Skeletal muscle satellite cell (primary cell): Measurements from ENCODE around the gene KCNQ1.

ENCODE experiments used
- H3K27me3 ChIP-seq: 2 replicates; pipeline ENCODE4 v1.7.0; 2013; ENCODE audit warnings: low read length; ENCODE audit not compliant: control insufficient read depth, insufficient read depth
- H3K36me3 ChIP-seq: 2 replicates; pipeline ENCODE4 v1.7.0; 2013; ENCODE audit warnings: mild to moderate bottlenecking, control low read depth, low read length; ENCODE audit not compliant: insufficient read depth
- H3K4me1 ChIP-seq: 2 replicates; pipeline ENCODE4 v1.7.0; 2013; ENCODE audit warnings: low read length; ENCODE audit not compliant: control insufficient read depth, insufficient read depth
- H3K4me2 ChIP-seq: 2 replicates; pipeline ENCODE4 v1.7.0; 2013; ENCODE audit warnings: mild to moderate bottlenecking, low read length
- H3K4me3 ChIP-seq: 2 replicates; pipeline ENCODE4 v1.7.0; 2013; ENCODE audit warnings: low read length
- H3K9ac ChIP-seq: 2 replicates; pipeline ENCODE4 v1.7.0; 2013; ENCODE audit warnings: mild to moderate bottlenecking, low read depth, low read length, moderate library complexity
- H3K9me3 ChIP-seq: replicated peaks from 2 replicates; pipeline ENCODE4 v1.7.0; 2013; ENCODE audit warnings: mild to moderate bottlenecking, control low read depth, low read length

The KCNQ1 gene

DNA sequence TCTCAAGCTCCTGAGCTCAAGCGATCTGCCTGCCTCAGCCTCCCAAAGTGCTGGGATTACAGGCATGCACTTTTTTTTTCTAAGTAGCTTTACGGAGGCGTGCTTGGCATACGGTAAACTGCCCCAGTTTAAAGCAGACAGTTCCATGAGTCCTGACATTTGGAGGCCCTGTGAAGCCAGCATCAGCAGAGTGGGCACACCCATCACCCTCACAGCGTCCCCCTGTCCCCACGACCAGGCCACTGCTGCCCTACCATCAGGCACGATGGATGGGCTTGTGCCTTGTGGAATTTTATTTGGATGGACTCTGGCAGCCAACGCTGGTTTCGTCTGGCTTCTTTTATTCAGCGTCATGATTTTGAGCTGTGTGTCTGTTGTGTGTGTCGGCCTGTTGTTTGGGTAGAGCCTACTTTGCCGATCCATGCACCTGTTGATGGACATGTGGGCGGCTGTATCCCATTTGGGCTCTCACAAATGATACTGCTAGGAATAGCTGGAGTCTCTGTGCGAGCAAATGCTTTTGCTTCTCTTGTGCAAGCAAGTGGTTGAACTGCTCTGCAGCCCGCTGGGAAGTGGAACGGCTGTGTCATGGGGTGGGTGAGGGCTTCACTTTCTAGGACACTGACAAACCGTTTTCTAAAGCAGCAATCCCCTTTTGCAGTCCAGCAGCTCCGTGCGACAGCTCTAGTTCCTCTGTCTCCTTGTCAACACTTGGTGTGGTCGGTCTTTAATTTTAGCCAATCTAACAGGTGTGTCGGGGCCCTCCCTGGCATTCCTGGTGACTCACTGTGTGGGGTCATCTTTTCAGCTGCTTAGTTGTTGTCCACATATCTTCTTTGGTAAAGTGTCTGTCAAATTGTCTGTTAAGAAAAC lies 23.8 kb downstream of the KCNQ1 start:
- no peaks in the 10 kb centered on the region for H3K4me1 ChIP-seq
- no peaks in the 10 kb centered on the region for H3K36me3 ChIP-seq
- peaks cover 12% of the 10 kb centered on the region for H3K27me3 ChIP-seq
- no peak overlapping the region for H3K4me2 ChIP-seq
- no peak overlapping the region for H3K9ac ChIP-seq
- no peak overlapping the region for H3K4me3 ChIP-seq
- no peaks in the 10 kb centered on the region for H3K9me3 ChIP-seq

- no peaks in the 10 kb centered on the region for H3K36me3 ChIP-seq
- H3K9ac ChIP-seq: no peak overlapping the region
- no peak overlapping the region for H3K4me2 ChIP-seq
- no peaks in the 10 kb centered on the region for H3K9me3 ChIP-seq
- no peak overlapping the region for H3K4me3 ChIP-seq
- H3K4me1 ChIP-seq: no peaks in the 10 kb centered on the region
- H3K27me3 ChIP-seq: peaks cover 17% of the 10 kb centered on the region
These were observed 25.7 kb downstream of the KCNQ1 start for GRCh38 chr11:2470495-2470894.

DNA sequence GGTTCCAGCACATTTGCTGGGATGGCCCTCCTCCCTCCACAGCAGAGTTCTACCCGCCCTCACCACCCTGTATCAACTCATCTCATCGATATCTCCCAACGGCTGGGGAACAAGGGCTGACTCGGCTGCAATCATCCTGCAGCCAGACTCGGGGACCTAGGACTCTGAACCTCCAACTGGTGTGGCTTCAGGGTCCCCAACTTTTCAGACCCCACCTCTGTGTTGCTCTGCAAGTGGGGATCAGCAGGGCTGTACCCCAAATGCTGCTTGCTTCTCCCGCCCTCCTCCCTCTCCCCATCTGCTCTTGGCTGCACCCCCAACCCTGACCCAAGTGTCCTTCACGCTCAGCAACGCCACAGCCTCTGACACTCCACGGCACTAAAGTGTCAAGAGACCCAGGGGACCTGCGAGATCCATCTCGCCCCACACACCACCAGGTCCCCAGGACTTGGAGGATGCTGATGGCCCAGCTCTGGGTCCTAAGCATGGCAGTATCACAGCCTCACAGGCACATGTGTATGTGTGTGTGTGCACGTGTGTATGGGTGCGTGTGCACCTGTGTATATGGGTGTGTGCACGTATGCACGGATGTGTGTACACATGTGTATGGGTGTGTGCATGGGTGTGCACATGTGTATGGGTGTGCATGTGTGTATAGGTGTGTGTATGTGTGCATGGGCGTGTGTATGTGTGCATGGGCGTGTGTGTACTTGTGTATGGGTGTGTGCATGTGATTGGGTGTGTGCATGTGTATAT lies 26.4 kb downstream of the KCNQ1 start:
- Histone ChIP-seq H3K4me3 (no peak overlapping the region), H3K27me3 (peaks cover 23% of the 10 kb centered on the region)

DNA sequence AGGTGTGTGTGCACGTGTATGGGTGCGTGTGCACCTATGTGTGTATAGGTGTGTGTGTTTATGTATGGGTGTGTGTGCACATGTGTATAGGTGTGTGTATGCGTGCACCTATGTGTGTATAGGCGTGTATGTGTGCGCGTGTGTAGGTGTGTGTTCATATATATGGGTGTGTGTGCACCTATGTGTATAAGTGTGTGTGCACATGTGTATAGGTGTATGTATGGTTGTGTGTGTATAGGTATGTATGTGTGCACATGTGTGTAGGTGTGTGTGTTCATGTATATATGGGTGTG lies 26.9 kb downstream of the KCNQ1 start:
- no peak overlapping the region for H3K4me2 ChIP-seq
- peaks cover 23% of the 10 kb centered on the region for H3K27me3 ChIP-seq
- H3K36me3 ChIP-seq: no peaks in the 10 kb centered on the region
- no peak overlapping the region for H3K9ac ChIP-seq
- no peaks in the 10 kb centered on the region for H3K4me1 ChIP-seq
- no peaks in the 10 kb centered on the region for H3K9me3 ChIP-seq
- H3K4me3 ChIP-seq: no peak overlapping the region

More for the DNA sequence above, 26.4 kb downstream of the KCNQ1 start:
- Histone ChIP-seq H3K9me3 (no peaks in the 10 kb centered on the region), H3K9ac (no peak overlapping the region), H3K4me1 (no peaks in the 10 kb centered on the region), H3K36me3 (no peaks in the 10 kb centered on the region), H3K4me2 (no peak overlapping the region)

DNA sequence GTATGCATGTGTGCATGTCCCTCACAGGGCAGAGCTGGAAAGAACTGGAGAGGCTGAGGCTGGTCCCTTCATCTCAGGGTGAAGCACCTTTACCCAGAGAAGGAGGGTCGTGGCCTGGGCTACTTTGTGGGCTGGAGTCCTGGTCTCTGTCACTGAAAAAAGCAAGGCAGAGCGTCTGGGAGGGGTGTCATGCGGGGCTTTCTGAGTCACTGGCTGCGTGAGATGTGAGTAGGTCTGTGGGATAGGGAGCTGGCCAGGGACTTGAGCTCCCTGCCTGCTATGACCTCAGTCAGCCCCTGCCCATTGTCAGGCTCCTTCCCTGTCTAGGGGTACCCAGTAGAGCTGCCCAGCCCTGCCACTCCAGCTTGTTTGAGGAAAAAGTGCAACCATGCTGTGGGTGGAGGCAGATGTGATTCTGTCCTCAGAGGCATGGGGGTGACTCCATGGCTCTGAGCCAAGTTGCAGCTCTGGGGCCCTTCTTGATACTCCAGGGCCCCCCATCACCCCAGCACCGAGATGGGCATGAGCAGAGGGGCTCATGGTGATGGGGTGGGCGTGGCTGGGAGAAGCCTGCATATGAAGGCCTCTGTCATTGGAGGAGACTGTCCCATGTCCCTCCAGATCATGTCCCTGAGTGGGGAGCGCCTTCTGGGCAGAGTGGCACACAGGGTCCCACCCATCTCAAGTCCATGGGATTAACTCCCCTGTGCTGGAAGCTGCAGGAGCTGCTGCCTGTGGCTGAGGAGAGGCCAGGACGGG lies 27.8 kb downstream of the KCNQ1 start:
- H3K9ac ChIP-seq: no peak overlapping the region
- no peak overlapping the region for H3K4me2 ChIP-seq
- no peaks in the 10 kb centered on the region for H3K4me1 ChIP-seq
- peaks cover 31% of the 10 kb centered on the region for H3K27me3 ChIP-seq
- no peaks in the 10 kb centered on the region for H3K9me3 ChIP-seq
- no peaks in the 10 kb centered on the region for H3K36me3 ChIP-seq
- H3K4me3 ChIP-seq: no peak overlapping the region

DNA sequence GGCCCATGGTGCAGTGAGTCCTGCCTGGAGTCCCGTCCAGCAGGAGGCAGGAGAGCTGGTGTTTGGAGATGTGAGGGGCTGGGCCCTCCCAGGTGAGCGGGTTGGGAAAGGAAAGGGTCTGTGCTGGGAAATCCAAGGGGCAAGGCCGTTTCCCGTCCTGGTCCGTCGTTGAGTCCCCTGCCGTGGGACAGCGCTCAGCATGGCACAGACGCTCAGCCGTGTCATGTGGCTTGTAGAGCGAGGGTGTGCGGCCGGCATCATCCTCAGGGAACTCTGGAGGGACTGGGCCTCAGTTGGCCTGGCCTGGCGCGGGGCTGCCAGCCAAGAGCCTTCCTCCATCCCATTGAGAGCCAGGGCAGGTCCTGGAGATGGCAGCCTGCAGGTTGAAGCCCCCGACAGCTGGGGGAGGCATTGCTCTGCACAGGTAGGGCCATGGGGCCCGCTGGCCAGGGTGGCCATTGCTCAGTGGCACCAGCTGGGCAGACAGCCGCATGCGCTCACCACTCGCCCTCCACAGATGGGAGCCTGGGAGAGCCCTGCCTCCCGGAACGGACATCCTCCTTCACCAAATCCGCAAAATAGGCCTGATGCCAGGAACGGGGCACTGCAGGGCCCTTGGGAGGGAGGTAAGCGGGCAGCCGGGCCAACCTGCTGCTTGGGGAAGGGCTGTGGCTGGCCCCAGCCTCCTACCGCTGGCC lies 28.7 kb downstream of the KCNQ1 start:
- Histone ChIP-seq H3K9ac (no peak overlapping the region), H3K9me3 (no peaks in the 10 kb centered on the region), H3K4me2 (no peak overlapping the region), H3K27me3 (peaks cover 33% of the 10 kb centered on the region), H3K4me1 (no peaks in the 10 kb centered on the region), H3K36me3 (no peaks in the 10 kb centered on the region), H3K4me3 (no peak overlapping the region)

GRCh38 chr11:2474059-2474901 lies 29.5 kb downstream of the KCNQ1 start:
- H3K9me3 ChIP-seq: no peaks in the 10 kb centered on the region
- H3K4me3 ChIP-seq: no peak overlapping the region
- H3K27me3 ChIP-seq: peaks cover 29% of the 10 kb centered on the region
- H3K4me2 ChIP-seq: no peak overlapping the region
- H3K36me3 ChIP-seq: no peaks in the 10 kb centered on the region
- H3K4me1 ChIP-seq: no peaks in the 10 kb centered on the region
- no peak overlapping the region for H3K9ac ChIP-seq

DNA sequence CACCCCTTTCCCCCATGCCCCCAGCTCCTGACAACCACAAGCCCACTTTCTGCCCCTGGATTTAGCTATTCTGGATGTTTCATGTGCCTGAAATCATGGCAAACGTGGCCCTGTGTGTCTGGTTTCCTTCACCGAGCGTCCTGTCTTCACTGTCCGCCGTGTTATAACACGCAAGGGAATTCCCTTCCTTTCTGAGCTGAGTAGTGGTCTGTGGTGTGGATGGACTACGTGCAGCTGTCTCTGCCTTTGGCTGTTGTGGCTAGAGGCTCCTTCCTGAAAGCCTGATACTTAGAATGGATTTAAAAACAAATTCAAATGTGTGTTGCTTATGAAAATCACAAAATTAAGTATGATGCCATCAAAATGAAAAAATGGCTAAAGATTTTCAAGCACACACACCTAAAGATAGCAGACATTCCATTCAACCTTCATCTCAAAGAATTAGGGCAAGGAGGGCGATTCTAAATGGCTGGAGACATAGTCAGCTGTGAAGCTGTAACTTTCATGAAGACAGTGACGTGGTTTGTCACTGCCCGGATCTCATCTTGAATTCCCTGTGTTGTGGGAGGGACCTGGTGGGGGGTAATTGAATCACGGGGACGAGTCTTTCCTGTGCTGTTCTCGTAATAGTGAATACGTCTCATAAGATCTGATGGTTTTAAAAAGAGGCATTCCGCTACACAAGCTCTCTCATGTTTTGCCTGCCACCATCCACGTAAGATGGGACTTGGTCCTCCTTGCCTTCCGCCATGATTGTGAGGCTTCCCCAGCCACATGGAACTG lies 30.5 kb downstream of the KCNQ1 start:
- H3K4me3 ChIP-seq: no peak overlapping the region
- H3K4me1 ChIP-seq: no peaks in the 10 kb centered on the region
- H3K9me3 ChIP-seq: no peaks in the 10 kb centered on the region
- H3K36me3 ChIP-seq: no peaks in the 10 kb centered on the region
- H3K9ac ChIP-seq: no peak overlapping the region
- H3K4me2 ChIP-seq: no peak overlapping the region
- H3K27me3 ChIP-seq: peaks cover 29% of the 10 kb centered on the region

DNA sequence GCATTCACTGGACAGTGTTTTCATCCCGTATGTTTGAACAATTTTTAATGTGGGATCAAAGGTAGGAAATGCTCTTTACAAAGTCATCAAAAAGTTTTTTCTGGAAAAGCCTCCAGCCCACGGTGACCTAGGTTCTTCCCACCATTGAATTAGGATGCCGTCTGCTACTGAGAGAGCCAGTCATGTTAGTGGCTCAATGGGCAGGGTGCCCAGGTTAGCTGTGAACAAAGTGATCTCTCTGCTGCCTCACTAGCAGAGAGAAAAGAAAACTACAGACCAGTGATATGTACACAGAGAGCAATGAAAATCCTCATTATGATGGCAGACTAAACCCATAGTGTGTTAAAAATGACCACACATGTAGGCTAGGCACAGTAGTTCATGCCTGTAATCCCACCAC lies 32.4 kb downstream of the KCNQ1 start:
- Histone ChIP-seq H3K4me1 (no peaks in the 10 kb centered on the region), H3K9ac (no peak overlapping the region)

DNA sequence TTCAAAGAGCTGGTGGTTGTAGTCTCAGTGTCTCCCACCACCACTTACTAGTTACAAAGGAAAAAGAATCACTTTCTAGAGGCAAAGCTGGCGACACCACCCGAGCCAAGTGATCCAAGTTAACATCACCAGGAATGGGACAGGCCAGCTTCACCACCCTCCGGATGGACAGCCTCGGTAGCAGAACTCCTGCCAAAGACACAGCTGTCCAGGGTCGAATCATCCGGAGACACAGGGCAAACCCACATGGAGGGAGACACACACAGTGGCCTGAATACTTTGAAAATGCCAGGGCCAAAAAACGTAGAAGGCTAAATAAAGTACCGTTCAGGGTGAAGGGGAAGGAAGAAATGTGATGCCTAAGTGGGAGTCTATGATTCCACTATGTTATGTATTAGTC lies 33.1 kb downstream of the KCNQ1 start:
- H3K4me1 ChIP-seq: no peaks in the 10 kb centered on the region
- H3K36me3 ChIP-seq: no peaks in the 10 kb centered on the region
- H3K27me3 ChIP-seq: peaks cover 40% of the 10 kb centered on the region
- H3K9me3 ChIP-seq: no peaks in the 10 kb centered on the region
- H3K4me2 ChIP-seq: no peak overlapping the region
- no peak overlapping the region for H3K4me3 ChIP-seq
- H3K9ac ChIP-seq: no peak overlapping the region

More for the DNA sequence above, 32.4 kb downstream of the KCNQ1 start:
- Histone ChIP-seq H3K36me3 (no peaks in the 10 kb centered on the region), H3K4me3 (no peak overlapping the region), H3K27me3 (peaks cover 34% of the 10 kb centered on the region), H3K9me3 (no peaks in the 10 kb centered on the region), H3K4me2 (no peak overlapping the region)
